ENCODE measurements around the gene GNG14. TPM values are rescaled to one million over a fixed set of nuclear protein-coding genes. Genes with fewer than 3 reads are reported as not detected.

The GNG14 gene
- total and polyA plus RNA-seq, 2 donors (not counting 3 experiments of a cell fraction or from before 2014, with no cell fraction given), result not detected

DNA sequence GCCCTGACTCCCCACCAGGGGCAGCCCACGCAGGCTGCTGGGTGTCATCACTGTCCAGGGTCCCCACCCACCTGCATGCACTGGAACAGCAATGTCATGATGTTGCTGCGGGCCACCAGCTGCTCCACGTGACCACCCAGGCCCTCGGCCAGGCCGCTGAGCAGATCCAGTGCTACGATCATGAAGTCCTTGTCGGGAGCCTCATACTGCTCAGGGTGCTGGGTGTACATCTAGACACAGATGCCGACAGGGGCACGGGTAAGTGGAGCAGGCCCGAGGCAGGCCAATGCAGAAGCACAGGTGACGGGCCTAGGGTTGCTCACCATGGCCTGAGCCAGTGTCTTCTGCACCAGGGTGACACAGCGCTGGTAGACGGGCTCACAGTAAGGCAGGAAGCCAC lies 17.4 kb downstream of the GNG14 start:
- no peak overlapping the region for H3K4me2 ChIP-seq (ENCODE audit: insufficient read depth, low read length)
- H4K20me1 ChIP-seq (replicated peaks; ENCODE audit: control insufficient read depth, extremely low read depth, insufficient read depth, low read length), result no peaks in the 10 kb centered on the region
- no peaks in the 10 kb centered on the region for H3K9me3 ChIP-seq (replicated peaks; ENCODE audit: control insufficient read depth, insufficient read depth, low read length)
- DNase-seq (ENCODE audit: low read depth, low spot score) (no peak), FAIRE-seq (no peak)
- intact Hi-C loops (cut with micrococcal nuclease), result no loop called here
- ChIA-PET POLR2A (no interaction called here), CTCF (interaction anchor here (1.6 kb wide), 1 partner anchor 18 kb away, joined by 4 read pairs; no protein-coding TSS in a partner anchor)
- no peak overlapping the region for H3K4me3 ChIP-seq (replicated peaks in 1 of 3; ENCODE audit: insufficient read depth in 1 of 3, low read depth in 1 of 3, low read length in 3 of 3)
- TF ChIP-seq, protein P1, sequence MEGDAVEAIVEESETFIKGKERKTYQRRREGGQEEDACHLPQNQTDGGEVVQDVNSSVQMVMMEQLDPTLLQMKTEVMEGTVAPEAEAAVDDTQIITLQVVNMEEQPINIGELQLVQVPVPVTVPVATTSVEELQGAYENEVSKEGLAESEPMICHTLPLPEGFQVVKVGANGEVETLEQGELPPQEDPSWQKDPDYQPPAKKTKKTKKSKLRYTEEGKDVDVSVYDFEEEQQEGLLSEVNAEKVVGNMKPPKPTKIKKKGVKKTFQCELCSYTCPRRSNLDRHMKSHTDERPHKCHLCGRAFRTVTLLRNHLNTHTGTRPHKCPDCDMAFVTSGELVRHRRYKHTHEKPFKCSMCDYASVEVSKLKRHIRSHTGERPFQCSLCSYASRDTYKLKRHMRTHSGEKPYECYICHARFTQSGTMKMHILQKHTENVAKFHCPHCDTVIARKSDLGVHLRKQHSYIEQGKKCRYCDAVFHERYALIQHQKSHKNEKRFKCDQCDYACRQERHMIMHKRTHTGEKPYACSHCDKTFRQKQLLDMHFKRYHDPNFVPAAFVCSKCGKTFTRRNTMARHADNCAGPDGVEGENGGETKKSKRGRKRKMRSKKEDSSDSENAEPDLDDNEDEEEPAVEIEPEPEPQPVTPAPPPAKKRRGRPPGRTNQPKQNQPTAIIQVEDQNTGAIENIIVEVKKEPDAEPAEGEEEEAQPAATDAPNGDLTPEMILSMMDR (IDR thresholded peaks at IDR 0.05; ENCODE audit: extremely low read depth in 1 of 2, insufficient read depth in 1 of 2, low read depth in 1 of 2, low read length in 2 of 2), result no peak
- TF ChIP-seq POLR2AphosphoS5 (IDR thresholded peaks at IDR 0.05; ENCODE audit: insufficient read depth, low read depth, low read length) (no peak), JUN (IDR thresholded peaks at IDR 0.05; ENCODE audit: borderline replicate concordance, insufficient read depth, insufficient read length, low read depth) (no peak), POLR2A (IDR thresholded peaks at IDR 0.05; ENCODE audit: low read depth, low read length) (no peak), MYC (IDR thresholded peaks at IDR 0.05; ENCODE audit: low read depth, low read length) (no peak), GATA2 (IDR thresholded peaks at IDR 0.05; ENCODE audit: insufficient read depth, insufficient read length, low read depth, low read length) (no peak), EZH2 (IDR thresholded peaks at IDR 0.05; ENCODE audit: borderline replicate concordance, low read depth, low read length, severe bottlenecking) (no peak), FOS (IDR thresholded peaks at IDR 0.05; ENCODE audit: borderline replicate concordance, insufficient read depth, low read length) (no peak)
- TF ChIP-seq, protein P2, sequence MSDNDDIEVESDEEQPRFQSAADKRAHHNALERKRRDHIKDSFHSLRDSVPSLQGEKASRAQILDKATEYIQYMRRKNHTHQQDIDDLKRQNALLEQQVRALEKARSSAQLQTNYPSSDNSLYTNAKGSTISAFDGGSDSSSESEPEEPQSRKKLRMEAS (IDR thresholded peaks at IDR 0.05; ENCODE audit: insufficient read depth, insufficient read length), result no peak
- no peaks in the 10 kb centered on the region for H3K79me2 ChIP-seq (ENCODE audit: control insufficient read depth, insufficient read depth, low read length)
- no peaks in the 10 kb centered on the region for H3K9me1 ChIP-seq (replicated peaks; ENCODE audit: control insufficient read depth, extremely low read depth, insufficient read depth, low read length)
- no TSS peak for BruUV-seq (replicated peaks)
- H2AFZ ChIP-seq (ENCODE audit: low read depth, low read length), result no peak overlapping the region
- no peaks in the 10 kb centered on the region for H3K27me3 ChIP-seq (ENCODE audit: control insufficient read depth in 2 of 2, insufficient read depth in 2 of 2, low read length in 2 of 2)
- no peak overlapping the region for H3K27ac ChIP-seq (ENCODE audit: insufficient read depth, low read depth, low read length)
- H3K4me1 ChIP-seq (ENCODE audit: control insufficient read depth, extremely low read depth, insufficient read depth, low read length), result no peaks in the 10 kb centered on the region
- H3K36me3 ChIP-seq (ENCODE audit: control insufficient read depth in 2 of 2, extremely low read depth in 1 of 2, insufficient read depth in 2 of 2, low read length in 2 of 2), result peaks cover 22 to 58% of the 10 kb centered on the region in 2 experiments
- dilution Hi-C loops (cut with MboI; ENCODE audit: extremely low pct_ligation_motif_present, low sequenced_read_pairs), result no loop called here
- no peak overlapping the region for H3K9ac ChIP-seq (replicated peaks; ENCODE audit: extremely low read depth, insufficient read depth, low read length)

Data from endothelial cell of umbilical vein (primary cell).